ENCODE data around the gene GBGT1.

DNA sequence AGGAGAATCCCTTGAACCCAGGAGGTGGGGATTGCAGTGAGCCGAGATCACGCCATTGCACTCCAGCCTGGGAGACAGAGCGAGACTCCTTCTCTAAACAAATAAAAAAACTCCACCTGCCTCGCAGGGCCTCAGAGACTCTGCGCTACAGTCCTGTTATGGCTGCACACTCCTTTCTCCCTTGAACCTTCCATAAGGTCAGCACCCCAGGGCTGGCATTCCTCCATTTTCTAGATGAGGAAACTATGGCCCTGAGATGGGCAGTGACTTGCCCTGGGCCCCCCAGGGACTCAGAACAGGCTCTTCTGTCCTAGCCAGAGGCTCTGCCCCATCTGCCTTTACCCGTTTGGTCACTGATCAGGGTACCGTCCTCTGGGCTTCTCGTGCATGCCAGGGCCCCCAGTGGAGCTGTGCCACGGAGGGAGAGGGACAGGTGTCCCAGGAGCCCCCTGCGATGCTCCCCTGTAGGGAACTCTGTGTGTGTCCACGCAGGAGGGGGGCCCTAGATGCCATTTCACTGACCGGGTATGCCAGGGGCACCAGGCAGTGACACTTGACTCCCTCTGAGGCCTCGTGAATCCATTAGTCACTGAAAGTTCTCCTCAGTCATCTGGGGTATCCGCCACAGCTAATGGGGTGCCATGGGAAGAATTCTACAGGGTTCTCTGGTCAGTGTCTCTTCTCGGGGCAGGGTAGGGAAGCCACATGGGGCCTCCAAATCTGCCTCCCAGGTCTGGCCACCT is 58.8 kb downstream of the GBGT1 start:
- TF ChIP-seq EP300 (IDR thresholded peaks at IDR 0.05) (no peak), POLR2AphosphoS5 (IDR thresholded peaks at IDR 0.05) (no peak), POLR2A (IDR thresholded peaks at IDR 0.05) (no peak)
- TF ChIP-seq, protein P1, sequence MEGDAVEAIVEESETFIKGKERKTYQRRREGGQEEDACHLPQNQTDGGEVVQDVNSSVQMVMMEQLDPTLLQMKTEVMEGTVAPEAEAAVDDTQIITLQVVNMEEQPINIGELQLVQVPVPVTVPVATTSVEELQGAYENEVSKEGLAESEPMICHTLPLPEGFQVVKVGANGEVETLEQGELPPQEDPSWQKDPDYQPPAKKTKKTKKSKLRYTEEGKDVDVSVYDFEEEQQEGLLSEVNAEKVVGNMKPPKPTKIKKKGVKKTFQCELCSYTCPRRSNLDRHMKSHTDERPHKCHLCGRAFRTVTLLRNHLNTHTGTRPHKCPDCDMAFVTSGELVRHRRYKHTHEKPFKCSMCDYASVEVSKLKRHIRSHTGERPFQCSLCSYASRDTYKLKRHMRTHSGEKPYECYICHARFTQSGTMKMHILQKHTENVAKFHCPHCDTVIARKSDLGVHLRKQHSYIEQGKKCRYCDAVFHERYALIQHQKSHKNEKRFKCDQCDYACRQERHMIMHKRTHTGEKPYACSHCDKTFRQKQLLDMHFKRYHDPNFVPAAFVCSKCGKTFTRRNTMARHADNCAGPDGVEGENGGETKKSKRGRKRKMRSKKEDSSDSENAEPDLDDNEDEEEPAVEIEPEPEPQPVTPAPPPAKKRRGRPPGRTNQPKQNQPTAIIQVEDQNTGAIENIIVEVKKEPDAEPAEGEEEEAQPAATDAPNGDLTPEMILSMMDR (IDR thresholded peaks at IDR 0.05): no peak
